Measurements from ENCODE around the gene SEMA3D.

SEMA3D gene

DNA sequence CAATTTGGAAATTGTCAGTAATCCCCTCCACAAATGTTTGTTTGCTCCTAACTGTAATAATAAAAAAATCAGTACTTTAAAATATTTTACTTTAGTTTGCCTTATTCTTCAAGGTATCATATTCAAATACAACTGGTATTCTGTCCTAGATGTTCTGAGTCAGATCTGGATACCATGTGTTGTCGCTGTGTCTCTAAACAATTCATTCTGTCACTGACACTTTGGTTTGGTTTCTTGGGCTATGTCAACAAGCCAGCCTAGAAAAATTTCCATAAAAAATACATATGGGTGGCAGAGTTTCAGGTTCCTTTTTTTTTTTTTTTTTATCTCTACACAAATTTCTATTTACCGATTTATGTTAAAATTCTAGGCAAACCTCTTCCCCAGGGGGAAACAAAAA, 33.2 kb upstream of the SEMA3D start:
- Histone ChIP-seq H3K27ac (no peak overlapping the region), H3K9me3 (no peaks in the 10 kb centered on the region)

DNA sequence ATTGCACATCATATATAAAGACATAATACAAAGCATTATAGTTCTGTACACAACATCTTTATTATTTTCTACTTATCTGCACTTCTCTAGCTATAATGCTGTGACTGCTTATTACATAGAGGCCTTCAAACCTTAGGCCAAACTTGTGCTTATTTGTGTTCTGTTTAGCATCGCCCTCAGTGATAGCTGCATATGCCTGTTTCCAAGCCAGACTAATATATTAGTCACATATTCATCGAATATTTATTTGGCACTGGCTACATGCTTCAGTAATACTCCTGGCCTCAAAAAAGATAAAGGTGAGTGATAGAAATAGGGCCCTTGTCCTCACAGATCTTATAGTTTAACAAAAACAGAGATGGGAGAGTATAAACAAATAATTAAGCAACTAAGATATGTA, 30.2 kb upstream of the SEMA3D start:
- no peaks in the 10 kb centered on the region for H3K9me3 ChIP-seq
- no peak overlapping the region for H3K4me2 ChIP-seq
- H3K9ac ChIP-seq: no peak overlapping the region
- no peaks in the 10 kb centered on the region for H3K4me1 ChIP-seq
- TF ChIP-seq Cebpa-rat (IDR thresholded peaks at IDR 0.05): no peak
- H3K4me3 ChIP-seq: no peak overlapping the region
- no peaks in the 10 kb centered on the region for H3K36me3 ChIP-seq
- no peaks in the 10 kb centered on the region for H3K27me3 ChIP-seq
- no peak overlapping the region for H3K27ac ChIP-seq
- no peaks in the 10 kb centered on the region for H4K20me1 ChIP-seq

More for the DNA sequence above, 33.2 kb upstream of the SEMA3D start:
- H3K27me3 ChIP-seq: no peaks in the 10 kb centered on the region
- no peaks in the 10 kb centered on the region for H4K20me1 ChIP-seq
- H3K9ac ChIP-seq: no peak overlapping the region
- no peak overlapping the region for H3K4me2 ChIP-seq
- H3K36me3 ChIP-seq: no peaks in the 10 kb centered on the region
- H3K4me3 ChIP-seq: no peak overlapping the region
- H3K4me1 ChIP-seq: no peaks in the 10 kb centered on the region
- TF ChIP-seq Cebpa-rat (IDR thresholded peaks at IDR 0.05): no peak

DNA sequence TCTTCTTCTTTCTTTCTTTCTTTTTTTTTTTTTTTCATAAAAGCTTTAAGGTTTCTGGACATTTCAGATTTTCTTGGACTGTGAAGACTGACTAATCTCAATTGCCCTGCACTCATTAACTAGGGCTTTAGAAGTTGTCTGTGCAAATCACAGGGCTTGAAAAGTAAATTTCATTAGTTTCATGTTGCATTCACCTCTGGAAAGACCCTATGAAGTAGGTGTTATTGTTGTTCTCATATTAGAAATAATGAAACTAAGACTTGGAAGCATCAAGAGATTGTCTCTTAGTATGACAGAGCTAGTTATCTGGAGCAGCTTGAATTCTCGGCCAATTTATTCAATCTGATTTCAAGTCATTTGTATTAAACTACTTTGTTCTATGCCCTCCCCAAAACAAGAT, 28.2 kb upstream of the SEMA3D start:
- H3K4me1 ChIP-seq: no peaks in the 10 kb centered on the region
- H3K4me2 ChIP-seq: no peak overlapping the region
- no peak overlapping the region for H3K4me3 ChIP-seq
- no peak for TF ChIP-seq Cebpa-rat (IDR thresholded peaks at IDR 0.05)
- no peaks in the 10 kb centered on the region for H3K36me3 ChIP-seq
- no peaks in the 10 kb centered on the region for H4K20me1 ChIP-seq
- no peaks in the 10 kb centered on the region for H3K9me3 ChIP-seq
- no peaks in the 10 kb centered on the region for H3K27me3 ChIP-seq
- no peak overlapping the region for H3K27ac ChIP-seq
- H3K9ac ChIP-seq: no peak overlapping the region

DNA sequence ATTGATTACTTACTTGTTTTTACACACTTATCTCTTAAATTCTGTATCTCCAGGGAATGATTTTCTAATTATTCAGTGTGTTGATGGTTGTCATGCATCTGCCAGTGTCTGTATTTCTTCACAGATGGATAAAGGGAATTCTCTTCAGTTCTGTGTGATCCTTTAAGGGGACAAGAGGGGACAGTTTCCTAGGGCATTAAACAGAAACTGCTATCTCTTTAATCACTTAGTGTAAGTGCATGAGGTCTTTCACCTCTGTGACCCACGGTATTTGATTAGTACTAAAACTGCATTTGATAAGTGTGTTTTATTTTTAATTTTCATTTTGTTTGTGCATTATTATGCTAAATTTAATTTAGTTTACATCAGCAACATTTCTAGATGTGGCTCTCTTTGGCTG, 26.6 kb upstream of the SEMA3D start:
- H3K9me3 ChIP-seq: no peaks in the 10 kb centered on the region
- no peak overlapping the region for H3K4me3 ChIP-seq
- no peak for TF ChIP-seq Cebpa-rat (IDR thresholded peaks at IDR 0.05)
- H3K27ac ChIP-seq: no peak overlapping the region
- H3K4me1 ChIP-seq: no peaks in the 10 kb centered on the region
- no peaks in the 10 kb centered on the region for H3K36me3 ChIP-seq
- no peaks in the 10 kb centered on the region for H4K20me1 ChIP-seq
- no peak overlapping the region for H3K4me2 ChIP-seq
- H3K27me3 ChIP-seq: no peaks in the 10 kb centered on the region
- H3K9ac ChIP-seq: no peak overlapping the region

DNA sequence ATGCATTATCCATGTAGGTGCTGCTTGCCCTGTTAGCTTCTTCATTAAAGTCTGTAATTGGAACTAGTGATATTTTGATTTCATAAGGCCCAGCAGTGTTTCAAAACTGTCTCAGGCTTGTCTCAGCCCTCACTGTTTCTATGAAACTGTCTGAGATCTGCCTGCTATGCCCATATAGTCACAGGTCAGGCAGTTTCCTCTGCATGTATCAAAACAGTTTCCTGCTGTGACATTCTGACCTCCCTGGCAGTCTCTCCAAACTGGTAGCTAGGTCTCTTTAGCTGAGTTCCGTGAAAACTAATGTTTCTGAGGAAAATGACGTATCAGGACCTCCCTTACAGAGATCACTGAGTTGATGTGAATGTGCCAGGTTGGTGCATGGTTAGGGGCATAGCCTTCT, 18.9 kb upstream of the SEMA3D start:
- Histone ChIP-seq H3K4me1 (no peaks in the 10 kb centered on the region), H3K27me3 (no peaks in the 10 kb centered on the region), H3K36me3 (no peaks in the 10 kb centered on the region), H3K4me2 (no peak overlapping the region), H3K9ac (no peak overlapping the region), H4K20me1 (no peaks in the 10 kb centered on the region), H3K9me3 (peaks cover under 1% of the 10 kb centered on the region; the same call in 1 of the 2 replicates), H3K27ac (no peak overlapping the region), H3K4me3 (no peak overlapping the region)
- TF ChIP-seq Cebpa-rat (IDR thresholded peaks at IDR 0.05): no peak

DNA sequence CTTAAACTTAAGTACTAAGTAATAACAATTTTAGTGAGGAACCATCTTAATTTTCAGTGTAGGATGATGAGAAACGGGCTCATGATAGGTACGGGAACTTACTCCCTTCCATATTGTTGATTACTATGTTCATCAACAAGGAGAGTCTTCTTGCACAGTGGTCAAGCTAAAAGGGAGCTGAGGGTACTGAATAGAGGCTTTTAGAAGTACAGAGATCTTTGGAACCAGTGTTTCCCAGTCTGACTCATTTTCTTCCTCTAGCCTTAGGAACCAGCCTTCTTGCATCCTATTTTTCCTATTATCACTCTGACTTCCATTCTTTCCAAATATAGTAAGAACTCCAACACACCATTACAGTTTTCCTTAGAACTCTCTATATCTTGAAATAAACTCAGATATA, 17.6 kb upstream of the SEMA3D start:
- no peak for TF ChIP-seq Cebpa-rat (IDR thresholded peaks at IDR 0.05)

DNA sequence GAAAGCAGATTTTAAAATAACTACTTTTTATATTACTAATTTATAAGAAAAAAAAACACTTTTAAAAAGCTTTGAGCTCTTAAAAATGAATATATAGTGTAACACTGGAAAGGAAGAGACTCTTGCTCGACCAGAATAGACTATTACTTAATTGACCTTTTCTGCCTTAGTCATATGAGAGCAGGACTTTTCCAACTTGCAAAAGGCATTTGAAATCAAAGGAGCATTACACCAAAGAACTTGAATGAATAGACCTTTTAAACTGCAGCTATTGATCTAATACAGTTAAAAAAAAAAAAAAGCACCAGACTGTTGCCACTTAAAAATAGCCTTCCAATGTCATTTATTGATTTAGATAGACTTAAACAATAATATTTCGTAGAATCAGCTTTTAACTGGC, 17.2 kb upstream of the SEMA3D start:
- no peaks in the 10 kb centered on the region for H3K36me3 ChIP-seq
- H3K4me1 ChIP-seq: no peaks in the 10 kb centered on the region
- no peak overlapping the region for H3K27ac ChIP-seq
- H3K4me2 ChIP-seq: no peak overlapping the region
- H3K9me3 ChIP-seq: peaks cover 3% of the 10 kb centered on the region
- TF ChIP-seq Cebpa-rat (IDR thresholded peaks at IDR 0.05): no peak
- no peak overlapping the region for H3K4me3 ChIP-seq
- H3K27me3 ChIP-seq: no peaks in the 10 kb centered on the region
- no peaks in the 10 kb centered on the region for H4K20me1 ChIP-seq
- no peak overlapping the region for H3K9ac ChIP-seq

More for the DNA sequence above, 17.6 kb upstream of the SEMA3D start:
- no peak overlapping the region for H3K27ac ChIP-seq
- H3K27me3 ChIP-seq: no peaks in the 10 kb centered on the region
- no peaks in the 10 kb centered on the region for H3K36me3 ChIP-seq
- H3K4me1 ChIP-seq: no peaks in the 10 kb centered on the region
- no peak overlapping the region for H3K4me2 ChIP-seq
- no peak overlapping the region for H3K4me3 ChIP-seq
- H3K9ac ChIP-seq: no peak overlapping the region
- H4K20me1 ChIP-seq: no peaks in the 10 kb centered on the region
- peaks cover 3% of the 10 kb centered on the region for H3K9me3 ChIP-seq

DNA sequence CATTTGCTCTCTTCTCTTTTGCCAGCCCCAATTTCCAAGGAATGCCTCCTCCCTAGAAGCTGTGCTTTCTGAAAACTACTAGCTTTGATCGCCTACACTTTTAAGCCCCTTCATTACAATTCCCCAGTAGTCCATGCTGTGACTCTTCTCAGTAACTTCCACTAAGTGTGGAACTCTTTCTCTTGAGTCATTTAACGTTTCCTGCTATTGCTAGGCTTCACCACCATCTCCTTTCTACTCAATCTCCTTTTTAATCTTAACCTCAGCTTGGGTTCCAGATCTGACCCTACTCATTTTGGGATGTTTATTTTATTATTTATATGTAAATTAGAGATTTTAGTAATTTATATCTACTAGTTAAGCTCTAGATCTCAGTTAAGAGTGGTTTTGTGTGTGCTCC, 14.4 kb upstream of the SEMA3D start:
- Histone ChIP-seq H3K27me3 (no peaks in the 10 kb centered on the region), H3K4me1 (no peaks in the 10 kb centered on the region), H3K27ac (no peak overlapping the region), H3K4me2 (no peak overlapping the region), H3K4me3 (no peak overlapping the region), H4K20me1 (no peaks in the 10 kb centered on the region), H3K9me3 (peaks cover 3% of the 10 kb centered on the region), H3K36me3 (no peaks in the 10 kb centered on the region), H3K9ac (no peak overlapping the region)
- no peak for TF ChIP-seq Cebpa-rat (IDR thresholded peaks at IDR 0.05)

DNA sequence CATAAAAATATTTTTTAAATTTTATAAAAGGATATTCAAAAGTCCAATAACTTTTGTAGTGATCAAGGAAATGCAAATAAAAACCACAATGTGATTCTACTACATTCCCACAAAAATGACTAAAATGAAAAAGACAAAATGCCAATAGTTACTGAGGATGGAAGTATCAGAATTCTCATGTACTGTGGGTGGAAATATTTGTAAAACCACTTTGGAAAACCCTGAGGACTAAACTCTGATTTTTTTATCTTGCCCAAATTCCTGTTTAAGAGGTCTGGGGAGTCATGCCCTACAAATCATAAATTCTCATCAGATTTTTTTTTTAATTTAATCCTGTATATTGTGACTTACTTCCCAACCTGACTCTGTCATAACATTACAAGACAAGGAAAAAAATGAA, 9.8 kb upstream of the SEMA3D start:
- Histone ChIP-seq H3K4me2 (no peak overlapping the region), H3K4me1 (no peaks in the 10 kb centered on the region), H3K9me3 (peaks cover 3% of the 10 kb centered on the region)

DNA sequence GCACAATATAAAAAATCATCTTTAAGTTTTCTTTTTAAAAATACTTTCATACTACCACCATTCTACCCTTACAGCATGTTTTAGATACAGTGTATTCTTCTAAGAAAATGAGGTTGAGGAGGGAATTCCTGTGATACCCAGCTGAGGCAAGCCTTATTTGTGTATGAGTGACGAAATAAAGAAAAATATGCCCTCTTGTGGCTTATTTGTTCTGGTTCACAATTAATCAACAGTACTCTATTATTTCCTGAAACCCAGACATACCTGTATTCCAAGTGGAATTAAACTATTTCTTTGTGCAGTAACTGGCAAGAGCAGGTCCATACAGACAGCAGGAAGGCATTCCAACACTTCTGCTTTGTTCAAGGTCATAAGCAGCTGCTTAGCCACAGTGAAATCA, 4.5 kb upstream of the SEMA3D start:
- H4K20me1 ChIP-seq: no peaks in the 10 kb centered on the region
- H3K9me3 ChIP-seq: no peaks in the 10 kb centered on the region
- no peak overlapping the region for H3K27ac ChIP-seq
- no peak overlapping the region for H3K4me3 ChIP-seq
- H3K4me1 ChIP-seq: peaks cover 8% of the 10 kb centered on the region
- H3K27me3 ChIP-seq: 0 out of 2 replicates have a peak, but pooled peaks cover under 1% of the 10 kb centered on the region
- no peak overlapping the region for H3K9ac ChIP-seq
- H3K4me2 ChIP-seq: no peak overlapping the region
- no peak for TF ChIP-seq Cebpa-rat (IDR thresholded peaks at IDR 0.05)
- no peaks in the 10 kb centered on the region for H3K36me3 ChIP-seq

More for the DNA sequence above, 9.8 kb upstream of the SEMA3D start:
- H3K4me3 ChIP-seq: no peak overlapping the region
- H3K9ac ChIP-seq: no peak overlapping the region
- H3K27me3 ChIP-seq: no peaks in the 10 kb centered on the region
- H3K36me3 ChIP-seq: no peaks in the 10 kb centered on the region
- no peaks in the 10 kb centered on the region for H4K20me1 ChIP-seq
- TF ChIP-seq Cebpa-rat (IDR thresholded peaks at IDR 0.05): no peak
- H3K27ac ChIP-seq: no peak overlapping the region

DNA sequence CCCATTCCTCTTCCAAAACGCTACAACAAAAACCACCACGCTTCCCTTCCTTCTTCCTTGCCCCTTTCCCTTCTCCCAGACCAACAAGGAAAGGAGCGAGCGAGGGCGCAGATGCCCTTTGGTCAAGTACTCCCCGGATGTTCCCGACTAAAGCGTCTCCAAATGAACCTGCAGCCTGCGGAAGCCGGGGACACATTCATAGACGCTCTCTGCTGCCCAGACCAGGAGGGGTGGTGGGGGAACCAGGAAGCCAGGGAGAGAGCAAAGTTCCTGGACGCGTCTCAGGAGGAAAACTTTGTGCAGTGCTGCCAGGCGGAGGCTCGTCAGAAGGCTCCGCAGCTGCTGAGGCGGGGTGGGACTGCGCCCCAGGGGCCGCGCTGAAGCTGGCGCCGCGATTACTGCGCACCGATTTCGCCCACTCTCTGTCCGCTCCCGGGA, 754 bp downstream of the SEMA3D start:
- no peaks in the 10 kb centered on the region for H4K20me1 ChIP-seq
- TF ChIP-seq Cebpa-rat (IDR thresholded peaks at IDR 0.05): no peak
- peak overlapping the region; percentile 73 for H3K4me3 ChIP-seq
- H3K36me3 ChIP-seq: no peaks in the 10 kb centered on the region
- peaks cover 20% of the 10 kb centered on the region for H3K27me3 ChIP-seq
- H3K27ac ChIP-seq: no peak overlapping the region
- peaks cover 18% of the 10 kb centered on the region for H3K4me1 ChIP-seq
- H3K4me2 ChIP-seq: peak overlapping the region; percentile 99
- H3K9ac ChIP-seq: peak overlapping the region; percentile 67; the same call in 1 of the 2 replicates
- H3K9me3 ChIP-seq: no peaks in the 10 kb centered on the region
